ENCODE measurements around the gene IQSEC1.

The IQSEC1 gene

DNA sequence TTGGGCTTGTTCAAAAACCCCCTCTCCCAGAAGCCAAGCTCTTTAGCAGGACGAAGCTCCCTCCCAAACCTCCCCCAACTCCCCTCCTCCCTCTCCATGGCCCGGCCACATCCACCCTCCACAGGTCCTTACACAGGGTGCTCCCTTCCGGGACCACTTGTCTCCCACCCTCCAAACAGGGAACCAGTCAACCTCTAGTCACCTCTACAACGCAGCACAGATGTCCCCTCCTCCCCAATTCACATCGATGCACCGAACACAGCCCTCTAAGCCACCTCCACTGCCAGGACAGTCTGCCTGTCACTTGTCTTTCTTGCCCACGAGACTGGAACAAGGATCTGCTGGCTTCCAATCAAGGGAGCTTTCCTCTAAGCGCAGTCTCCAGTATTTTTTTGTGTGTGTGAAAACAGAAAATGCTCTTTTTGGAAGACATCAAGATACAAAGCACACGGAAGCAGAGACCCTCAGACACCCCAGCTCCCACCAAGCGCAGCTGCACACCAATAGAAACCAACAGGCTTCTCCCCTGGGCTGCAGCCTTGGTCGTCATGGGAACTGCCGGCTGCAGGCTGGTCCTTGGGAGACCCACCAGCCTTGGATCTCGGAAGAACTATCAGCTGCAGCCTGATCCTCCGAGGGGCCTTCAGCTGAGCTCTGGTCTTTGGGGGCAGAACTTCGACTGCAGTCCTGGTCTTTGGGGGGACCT, 26.5 kb downstream of the IQSEC1 start:
- no peak for DNase-seq

DNA sequence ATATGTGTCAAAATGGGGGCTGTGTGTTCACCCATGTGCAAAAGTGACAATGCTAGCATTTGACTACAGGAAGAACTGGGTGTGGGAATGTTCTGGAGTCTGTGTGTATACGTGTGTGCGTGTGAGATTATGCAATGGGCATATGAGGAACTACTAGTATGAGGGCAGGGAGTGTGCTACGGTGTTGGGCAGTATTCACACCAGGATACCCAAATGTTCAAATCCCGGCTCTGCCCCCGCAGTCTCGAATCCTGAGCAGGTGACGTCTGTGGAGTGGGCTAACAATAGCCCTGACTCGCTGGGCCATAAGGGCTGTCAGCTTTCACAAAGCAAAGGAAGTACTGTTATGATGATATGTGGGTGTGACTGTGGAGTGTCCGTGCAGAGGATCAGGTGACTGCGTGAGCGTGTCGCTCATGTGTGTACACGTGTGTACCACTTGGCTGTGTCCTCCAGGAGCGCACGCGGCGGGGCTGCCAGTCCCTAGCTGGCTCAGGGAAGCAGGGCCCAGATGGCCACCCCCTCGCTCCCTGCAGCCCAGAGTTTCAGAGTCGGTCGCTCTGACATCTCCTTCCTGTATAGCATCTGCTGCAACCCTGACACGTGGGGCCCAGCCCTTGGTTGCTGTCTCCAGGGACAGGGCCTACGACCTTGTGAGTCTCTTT, 27.2 kb downstream of the IQSEC1 start:
- no peak for DNase-seq

DNA sequence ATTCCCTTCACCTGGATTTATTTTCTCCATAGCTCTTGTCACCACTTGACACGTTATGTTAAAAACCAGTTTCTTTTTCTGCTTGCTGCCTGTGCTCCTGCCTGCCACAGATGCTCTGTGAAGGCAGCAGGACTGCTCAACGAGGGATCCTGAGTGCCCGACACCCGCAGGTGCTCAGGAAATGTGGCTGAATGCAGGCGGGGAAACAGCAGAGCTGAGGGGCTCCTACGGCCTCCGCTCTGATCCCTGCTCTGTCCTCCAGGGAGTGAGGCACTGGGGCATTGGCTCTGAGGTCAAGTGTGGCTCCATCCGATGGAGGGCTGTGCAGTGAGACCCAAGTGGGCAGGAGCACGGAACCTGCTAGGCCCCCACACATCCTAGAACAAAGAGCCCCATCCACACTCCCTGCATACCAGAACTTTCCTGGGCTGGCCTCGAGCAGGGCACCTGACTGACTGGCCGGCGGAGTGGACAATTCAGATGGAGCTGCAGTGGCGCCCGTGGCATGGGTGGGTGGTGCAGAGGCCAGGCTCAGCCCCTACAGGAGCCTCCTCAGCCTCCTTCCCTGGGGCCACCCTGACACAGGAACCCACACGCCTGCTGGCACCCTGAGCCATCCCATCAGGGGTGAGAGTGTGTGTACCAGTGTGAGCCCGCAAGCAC, 27.9 kb downstream of the IQSEC1 start:
- DNase-seq = no peak

DNA sequence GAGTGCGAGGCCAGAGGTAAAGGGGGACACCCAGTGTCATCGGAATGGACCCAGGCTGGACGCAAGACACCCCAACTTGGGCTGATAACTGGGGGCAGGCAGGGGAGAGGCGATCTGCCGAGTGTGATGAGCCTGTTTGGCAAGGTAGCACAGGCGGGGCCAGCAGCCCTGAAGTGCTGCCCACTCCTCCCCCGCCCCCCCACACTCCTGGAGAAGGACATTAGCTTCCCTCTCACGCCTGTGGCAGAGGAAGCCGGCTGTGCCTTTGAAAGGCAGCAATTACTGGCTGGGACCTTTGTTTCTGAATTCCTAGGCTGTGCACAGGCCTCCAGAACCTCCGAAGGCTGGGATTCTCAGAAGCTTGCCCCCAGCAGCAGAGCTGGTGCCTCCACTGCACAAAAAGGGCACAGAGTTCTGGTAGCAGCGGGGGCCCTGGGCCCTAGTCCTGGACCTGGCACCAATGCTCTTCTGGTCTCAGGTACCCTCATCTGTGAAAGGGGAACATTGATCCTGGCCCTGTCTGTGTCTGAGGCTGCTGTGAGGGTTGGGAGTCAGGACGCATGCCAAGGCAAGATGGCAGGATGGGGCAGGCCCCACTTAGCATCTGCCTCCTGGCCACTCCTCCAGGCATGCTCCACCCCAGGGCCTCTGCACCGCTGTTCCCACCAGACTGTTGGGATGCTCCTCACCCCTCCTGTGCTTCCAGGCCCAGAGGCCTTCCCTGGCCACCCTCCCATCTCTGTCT, 28.6 kb downstream of the IQSEC1 start:
- DNase-seq = no peak

DNA sequence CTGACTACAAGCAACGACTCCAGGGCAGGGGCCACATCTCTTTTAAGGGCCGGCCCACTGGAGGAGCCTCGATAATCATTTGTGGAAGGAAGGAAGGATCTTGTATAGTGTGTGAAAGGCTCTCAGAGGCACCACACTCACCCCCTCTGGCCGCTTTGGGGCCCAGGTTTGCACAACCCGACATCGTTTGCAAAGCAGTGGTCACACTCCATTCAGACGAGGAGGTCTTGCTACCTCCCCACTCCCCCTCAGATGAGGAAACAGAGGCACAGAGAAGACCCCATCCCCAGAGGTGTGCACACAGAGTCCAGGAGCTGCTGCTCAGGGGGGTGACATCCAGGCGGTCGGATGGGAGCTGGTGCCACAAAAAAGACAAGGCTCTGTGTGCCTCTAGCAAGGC, 29.6 kb downstream of the IQSEC1 start:
- DNase-seq = no peak

DNA sequence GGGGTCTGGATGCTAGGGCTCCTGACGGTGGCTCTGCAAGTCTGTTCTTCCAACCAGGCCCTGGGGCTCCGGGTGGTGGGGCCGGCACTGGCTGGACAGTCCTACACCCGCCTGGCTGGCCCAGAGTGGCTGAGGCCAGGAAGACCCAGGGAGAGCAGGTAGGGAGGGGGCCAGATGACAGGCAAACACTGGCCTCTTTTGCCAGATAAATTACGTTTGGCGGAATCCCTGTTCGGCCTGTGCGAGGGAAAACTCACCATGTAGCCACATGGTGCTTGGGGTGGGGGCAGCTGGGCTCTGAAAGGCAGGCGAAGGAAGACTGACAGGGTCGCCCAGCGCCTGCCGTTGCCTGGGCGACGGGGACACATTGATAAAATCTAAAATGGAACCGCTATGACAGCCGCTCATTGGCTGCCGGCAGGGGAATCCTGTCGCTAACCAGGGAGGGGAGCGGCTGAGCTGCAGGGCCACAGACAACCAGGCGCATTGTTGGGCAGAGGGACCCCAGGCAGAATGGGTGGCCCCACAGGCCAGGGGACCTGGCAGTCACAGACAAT, 30.4 kb downstream of the IQSEC1 start:
- DNase-seq = no peak

DNA sequence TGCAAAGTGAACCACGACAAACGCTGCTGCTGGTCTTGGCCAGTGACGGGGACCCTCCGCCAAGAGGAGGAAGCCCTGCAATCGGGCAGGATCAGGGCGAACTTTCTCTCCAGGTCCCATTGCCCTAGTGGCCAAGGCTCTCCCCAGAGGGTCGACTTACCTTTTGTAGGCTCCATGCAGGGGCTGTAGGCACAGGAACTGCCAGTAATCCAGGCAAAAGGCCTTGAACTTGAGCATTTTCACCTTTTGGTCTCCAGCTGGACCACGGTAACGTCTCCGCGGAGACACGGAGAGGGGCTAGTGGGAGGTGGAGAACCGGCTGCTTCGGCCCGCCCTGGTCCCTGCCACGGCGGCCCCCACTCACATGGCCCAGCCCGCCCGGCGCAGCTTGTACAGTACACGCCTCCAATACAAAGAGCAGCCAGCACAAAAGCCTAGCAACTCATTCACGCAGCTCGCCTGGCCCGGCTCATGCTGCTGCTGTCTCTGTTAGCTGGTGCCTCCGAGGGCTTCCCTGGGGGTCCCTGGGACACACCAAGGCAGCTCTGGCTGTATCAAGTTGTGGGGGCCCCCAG, 31.0 kb downstream of the IQSEC1 start:
- no peak for DNase-seq

DNA sequence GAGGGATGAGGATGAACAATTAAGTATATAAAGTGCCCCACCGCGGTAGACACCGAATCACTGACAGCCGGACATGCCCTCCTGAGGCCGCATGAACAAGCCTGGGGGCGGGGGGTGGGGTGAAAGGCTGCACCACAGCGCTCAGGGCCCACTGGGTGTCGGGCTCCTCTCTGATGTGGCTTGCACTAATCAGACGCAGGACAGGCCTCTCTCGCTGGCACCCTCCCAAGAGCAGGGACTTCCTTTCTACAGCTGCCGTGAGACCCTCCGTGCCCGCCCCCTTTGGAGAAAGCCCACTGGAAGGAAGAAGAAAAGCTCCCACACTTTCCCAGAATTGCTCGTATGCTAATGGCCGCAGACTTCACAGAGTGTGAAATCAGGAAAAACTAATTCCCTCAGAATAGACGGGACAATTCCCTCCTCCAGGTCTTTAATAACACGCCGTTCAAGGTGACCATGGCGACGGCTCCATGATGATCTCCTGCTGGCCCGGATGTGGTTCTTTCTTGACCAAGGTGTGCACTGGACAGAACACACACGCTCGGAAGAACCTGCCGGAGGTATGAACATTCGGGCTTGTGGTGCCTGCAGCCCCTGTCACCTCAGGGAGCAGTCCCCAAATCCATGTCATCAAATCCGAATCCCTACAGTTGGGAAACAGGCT, 32.0 kb downstream of the IQSEC1 start:
- no peak for DNase-seq

DNA sequence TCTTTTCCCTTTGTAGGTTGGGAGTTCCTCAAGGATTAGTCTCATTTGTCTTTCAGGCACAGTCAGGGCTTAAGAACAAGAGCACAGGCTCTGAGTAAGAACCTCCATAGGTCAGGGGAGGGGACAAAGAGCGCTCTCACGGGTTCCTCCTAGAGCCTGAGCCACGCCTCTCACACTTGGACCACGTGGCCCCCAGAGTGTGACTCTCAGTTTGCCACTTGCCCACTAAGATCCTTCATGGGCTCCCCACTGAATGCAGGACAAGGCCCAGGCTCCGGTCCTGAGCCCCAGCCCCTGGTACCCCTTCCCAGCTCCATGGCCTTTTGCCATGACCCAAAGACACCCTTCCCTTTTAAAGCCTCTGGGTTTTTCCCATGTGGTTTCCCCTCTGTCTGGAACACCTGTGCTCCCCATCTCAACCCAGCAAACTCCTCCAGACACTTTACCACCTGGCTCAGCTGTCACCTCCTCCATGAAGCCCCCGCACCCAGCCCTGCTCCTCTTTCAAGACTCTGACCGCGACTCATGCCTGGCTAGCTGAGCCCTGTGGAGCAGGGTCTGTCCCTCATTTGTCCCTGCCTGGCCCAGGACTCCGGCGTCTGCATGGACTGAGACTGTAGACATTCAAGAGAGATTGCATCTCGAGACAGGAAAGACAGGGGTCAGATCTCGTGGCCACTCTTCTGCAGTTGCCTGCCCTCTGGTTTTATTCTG, 32.7 kb downstream of the IQSEC1 start:
- DNase-seq = peak; percentile 22

DNA sequence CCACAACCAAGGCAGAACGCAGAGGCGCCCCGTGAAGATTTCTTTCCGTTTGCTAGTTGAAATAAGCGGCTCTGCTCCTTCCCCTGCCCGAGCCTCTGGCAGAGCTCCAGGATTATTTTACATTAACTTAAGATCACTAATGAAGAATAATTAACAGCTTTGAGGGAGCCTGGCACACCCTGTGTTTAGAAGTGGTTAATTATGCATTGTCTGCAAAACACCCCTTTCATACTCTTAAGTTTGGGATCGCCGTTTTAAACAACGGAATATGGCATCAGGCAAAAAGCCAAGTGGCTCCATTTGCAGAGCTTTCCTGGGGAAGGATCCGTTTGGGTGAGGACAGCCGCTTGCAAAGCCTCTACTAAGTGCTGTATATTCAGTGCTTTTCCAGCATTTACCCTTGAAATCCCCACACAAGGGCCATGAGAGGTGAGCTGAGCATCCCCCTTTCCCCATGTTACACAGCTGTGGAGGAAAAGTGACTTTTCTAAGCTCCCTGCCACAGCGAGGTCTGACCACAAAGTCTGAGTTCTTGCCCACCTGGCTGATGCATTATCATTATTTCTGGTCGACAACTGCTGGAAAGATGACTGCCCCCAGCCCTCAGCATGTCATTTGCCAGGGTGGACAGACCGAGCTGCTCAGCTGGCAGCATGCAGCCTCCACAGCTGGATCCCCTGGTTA, 33.9 kb downstream of the IQSEC1 start:
- no peak for DNase-seq

DNA sequence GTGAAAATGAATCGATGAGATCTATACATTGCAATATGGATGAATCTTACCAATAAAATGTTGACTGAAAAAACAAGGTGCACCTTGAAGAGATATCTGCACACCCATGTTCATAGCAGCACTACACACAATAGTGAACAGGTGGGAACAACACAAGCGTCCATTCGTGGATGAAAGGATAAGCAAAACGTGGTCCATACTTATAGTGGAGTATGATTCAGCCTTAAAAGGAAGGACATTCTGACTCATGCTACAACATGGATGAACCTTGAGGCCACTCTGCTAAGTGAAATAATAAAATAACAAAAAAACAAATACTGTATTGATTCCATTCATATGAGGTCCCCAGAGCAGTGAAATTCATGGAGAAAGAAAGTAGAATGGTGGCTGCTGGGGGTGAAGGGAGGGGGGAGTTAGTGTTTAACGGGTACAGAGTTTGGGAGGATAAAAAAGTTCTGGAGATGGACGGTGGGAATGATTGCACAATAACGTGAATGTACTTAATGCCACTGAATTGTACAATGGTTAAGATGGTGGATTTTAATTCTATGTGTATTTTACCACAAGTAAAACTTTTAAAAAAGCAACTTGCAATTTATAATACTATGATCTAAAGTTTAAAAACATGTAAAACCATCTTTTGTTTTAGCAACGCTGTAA, 35.6 kb downstream of the IQSEC1 start:
- no peak for DNase-seq

DNA sequence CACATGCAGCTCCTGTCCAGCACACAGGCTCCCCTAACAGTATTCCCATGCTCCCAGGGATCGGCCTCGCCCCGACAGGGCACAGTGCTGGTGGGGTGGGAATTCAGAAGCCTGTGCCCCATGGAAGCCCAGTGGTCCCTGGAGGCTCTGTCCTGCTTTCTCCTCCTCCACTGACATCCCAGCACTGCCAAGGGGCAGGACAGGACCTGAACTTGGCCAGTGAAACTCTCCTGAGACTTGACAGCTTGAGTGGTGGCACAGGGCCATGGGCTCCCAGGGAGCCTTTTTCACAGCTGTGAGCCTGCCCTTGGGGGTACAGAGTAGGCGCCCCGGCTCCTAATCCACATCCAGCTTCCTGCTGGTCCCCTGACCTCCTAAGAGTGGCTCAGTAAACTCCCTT, 38.4 kb downstream of the IQSEC1 start:
- no peak for DNase-seq

DNA sequence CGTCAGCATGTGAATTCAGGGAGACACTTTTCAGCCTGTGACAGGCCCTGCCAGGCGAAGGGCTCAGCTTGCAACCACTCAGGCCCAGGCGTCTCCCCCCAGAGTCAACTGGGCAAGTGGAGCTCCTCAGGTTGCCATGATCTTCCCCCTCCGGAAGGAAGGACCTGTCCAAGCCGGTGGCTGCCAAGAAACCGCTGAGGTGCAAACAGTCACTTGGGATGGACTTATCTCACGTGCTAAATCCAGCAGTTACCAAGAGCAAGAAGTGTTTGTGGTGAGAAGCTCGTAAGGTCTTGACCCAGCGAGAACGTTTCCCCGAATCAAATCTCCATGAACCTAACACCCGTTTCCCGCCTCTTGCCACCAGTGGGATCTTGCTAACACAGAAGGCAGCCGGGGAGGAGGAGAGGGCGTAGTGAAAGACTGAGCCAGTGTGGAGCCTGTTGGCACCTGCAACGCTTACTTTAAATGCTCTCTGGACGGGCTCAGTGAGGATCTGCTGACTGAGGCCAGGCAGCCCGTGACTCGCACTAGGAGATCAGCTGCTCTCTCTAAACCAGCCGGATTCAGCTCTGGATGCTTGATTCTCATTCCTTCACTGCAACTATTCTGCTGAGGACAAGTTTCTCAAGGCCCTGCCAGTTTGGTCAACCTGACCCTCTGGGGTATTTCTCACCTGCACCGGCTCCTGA, 39.0 kb downstream of the IQSEC1 start:
- DNase-seq = no peak

DNA sequence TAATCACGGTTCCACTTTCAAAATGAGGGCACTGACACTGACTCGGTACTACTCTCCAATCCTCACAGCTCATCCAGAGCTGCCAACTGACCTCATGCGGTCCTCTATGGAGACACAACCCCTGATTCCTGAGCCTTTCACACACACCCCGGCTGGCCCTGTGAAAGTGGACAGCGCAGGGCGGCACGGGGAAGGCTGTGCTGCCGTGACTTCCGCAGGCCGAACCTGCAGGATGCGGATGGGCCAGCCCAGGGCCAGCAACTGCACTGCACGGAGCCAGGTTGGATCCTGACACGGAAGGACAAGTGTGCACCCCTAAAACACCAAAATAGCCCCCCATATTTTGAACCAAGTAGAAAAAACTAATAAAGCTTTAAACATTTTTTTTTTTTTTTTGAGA, 41.0 kb downstream of the IQSEC1 start:
- no peak for DNase-seq

DNA sequence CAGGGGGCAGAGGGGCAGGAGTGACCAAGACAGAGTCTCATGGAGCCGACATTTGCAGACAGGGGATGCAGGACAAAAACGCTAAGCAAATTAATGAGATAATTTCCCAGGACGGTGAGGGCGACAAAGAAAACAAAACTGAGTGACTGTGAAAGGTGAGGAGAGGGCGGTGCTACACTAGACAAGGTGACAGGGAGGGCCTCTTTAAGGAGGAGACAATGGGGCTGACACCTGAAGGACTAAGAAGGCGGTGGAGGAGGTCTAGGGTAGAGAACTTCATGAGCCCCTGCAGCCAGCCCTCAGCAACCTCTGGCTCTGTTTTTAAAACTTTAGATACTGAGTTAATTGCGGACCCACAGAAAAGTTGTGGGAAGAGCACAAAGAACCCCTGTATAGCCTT, 41.6 kb downstream of the IQSEC1 start:
- DNase-seq = no peak

DNA sequence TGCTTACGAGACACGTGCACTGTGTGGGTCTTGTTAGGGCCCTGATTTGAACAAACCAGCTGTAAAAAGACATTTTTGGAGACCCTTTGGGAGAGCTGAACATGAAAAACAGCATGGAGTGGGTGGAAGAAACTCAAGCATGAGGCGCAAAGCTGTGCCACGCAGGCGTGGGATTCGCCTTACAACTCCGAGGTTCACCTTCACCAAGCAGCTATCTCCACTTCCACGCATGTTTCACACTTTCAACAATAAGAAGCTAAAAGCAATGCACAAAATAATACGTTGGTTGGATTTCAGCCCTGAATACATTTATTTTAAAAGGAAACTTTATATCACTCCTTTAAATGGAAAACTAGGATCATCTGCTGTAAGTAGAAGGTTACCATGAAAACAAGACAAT, 42.5 kb downstream of the IQSEC1 start:
- DNase-seq = no peak

DNA sequence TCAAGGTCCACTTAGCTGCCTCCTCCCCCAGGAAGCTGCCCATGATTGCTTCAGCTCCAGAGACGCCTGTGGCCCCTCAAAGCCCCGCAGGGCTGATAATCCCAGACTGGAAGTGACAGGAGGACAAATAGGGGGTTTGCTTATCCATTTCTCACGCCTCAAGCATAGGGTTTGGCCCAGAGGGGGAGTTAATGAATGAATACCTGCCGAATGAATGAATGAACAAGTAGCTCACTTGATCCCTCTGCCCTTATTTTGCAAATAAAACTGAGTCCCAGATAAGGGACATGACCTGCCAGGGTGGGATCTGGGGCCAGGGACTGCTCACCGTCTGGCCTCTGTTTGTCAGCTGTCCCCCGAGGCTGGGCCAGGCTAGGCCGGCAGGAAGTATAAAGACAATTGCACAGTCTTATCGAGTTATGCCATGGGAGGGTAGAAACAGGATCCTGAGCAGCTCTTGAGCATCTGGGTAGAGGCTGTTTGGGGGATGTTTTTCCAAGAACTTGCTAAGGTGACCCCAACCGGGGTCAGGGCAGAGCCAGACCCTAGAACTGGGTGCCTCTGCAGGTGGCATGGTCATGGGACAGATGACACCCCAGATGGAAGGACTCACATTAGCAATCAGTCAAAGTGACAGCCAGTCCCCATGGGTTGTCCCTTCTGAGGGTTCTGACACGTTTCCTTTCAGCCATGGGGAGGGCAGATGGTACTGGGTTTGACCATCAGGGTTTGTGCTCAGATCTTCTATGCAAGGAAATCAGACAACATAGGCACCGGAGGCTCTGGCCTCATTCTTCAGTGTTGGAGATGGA, 45.0 kb downstream of the IQSEC1 start:
- DNase-seq = no peak

DNA sequence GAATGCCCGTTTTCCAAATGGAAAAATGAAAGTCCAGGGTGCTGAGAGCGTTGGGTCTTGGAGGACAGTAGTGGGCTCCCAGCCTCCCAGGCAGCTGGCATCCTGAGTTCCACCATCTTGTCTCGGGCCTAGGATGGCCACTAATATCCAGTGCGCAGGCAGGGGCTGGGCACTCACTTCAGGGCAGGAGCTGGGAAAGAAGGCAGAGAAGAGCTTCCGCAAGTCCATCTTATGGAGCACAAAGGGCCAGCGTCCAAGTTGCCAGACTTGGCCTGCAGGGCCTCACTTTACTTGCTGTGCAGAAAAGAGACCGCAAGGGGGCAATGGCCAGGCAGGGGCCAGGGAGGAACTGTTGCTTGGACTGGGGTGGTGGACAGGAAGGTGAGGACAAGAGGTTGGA, 46.1 kb downstream of the IQSEC1 start:
- DNase-seq = no peak

DNA sequence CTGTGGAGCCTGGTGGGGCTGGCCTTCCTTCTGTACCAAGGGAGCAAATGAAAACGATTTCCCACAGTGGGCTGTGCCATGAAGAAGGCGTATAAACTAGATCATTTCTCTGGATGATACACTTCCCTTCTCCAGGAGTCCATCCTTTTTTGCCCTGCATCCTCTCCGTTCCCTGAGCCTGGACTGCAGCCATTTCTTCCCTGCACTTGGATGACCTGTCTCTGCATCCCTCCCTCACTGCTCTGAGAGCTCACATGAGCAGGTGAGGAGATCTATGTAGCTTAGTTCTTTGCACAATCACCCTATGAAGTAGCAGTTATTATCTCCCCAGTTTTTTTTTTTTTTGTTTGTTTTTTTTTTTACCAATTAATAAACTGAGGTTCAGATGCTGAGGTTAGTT, 46.7 kb downstream of the IQSEC1 start:
- no peak for DNase-seq

Measured in activated naive CD4-positive, alpha-beta T cell treated with Interleukin-2 at 50 U/mL for 16 hours (primary cell).